ENCODE data around the gene LTBP1.

The LTBP1 gene

DNA sequence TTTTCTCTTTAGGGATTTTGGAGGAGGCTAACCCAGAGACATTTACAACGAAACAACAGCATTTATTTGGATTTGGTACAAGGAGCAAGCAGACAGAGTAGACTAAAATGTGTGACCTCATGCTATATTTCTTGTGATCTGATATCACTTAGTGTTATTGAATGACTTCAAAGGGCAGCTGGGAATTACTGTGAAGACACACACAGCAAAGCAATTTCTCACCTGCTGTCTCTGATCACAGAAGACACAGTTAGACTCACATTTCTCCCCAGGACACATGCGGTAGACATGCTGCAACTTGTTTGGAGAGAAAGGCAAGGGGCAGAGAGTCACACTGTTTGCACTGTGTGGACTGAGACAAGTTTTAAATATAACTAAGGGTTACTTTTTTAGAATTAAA is 67.5 kb downstream of the LTBP1 start:
- no peak for DNase-seq

DNA sequence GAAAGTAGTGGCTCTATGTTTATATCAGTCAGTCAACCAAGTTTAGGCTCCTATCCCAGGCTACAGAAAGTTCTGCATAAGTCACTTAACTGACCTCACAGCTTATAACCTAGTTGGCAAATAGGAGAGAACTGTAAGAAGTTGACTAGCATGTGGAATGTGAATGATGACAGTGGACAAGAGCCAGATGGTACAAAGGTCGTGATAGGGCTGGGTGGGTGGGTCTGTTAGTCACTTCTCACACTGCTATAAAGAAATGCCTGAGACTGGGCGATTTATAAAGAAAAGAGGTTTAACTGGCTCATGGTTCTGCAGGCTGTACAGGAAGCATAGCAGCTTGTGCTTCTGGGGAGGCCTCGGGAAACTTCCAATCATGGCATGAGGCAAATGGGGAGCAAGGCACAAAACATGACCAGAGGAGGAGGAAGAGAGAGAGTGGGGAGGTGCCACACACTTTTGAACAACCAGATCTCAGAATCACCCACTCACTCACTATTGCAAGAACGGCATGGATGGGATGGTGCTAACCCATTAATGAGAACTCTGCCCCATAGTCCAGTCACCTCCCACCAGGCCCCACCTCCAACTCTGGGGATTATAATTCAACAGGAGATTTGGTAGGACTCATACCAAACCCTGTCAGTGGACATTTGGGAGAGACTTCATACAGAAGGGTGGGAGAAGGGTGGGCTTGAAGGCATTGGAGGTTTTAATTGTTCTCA is 68.8 kb downstream of the LTBP1 start:
- no peak for DNase-seq

GRCh38 chr2:33018271-33018670 is 71.5 kb downstream of the LTBP1 start:
- DNase-seq, result no peak

GRCh38 chr2:33019796-33020195 is 73.0 kb downstream of the LTBP1 start:
- DNase-seq, result no peak

GRCh38 chr2:33020883-33021282 is 74.1 kb downstream of the LTBP1 start:
- DNase-seq, result no peak

DNA sequence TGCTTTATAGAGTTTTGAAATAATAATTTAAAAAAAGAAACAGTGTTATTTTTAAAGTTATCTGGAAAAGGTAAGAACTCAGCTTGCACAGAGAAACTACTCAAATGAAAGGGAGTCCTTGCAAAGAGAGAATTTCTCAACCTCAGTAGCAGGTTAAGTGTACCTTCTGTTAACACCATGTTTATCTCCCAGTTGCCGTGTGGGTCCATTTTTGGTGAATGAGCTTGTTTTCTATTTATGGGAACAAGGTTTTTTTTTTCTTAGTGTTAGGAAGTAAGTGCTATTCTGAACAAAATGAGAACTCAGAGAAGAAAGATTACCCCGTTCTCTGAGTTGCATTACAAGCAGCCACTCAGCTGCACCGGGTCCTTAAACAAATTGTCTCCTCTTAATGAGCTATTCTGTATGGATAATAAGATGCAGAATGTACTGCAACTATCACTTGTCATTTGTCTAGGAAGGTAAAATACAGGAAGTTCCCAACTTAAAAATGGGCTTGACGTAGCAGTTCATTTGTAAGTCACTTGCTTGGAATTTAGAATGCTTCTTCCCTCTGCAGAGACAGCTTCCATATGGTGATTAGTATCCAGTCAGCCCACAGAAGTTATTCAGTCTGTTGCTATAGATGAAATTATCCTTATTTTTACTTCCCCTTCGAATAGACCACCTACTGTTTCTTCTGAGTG is 74.9 kb downstream of the LTBP1 start:
- no peak for DNase-seq

DNA sequence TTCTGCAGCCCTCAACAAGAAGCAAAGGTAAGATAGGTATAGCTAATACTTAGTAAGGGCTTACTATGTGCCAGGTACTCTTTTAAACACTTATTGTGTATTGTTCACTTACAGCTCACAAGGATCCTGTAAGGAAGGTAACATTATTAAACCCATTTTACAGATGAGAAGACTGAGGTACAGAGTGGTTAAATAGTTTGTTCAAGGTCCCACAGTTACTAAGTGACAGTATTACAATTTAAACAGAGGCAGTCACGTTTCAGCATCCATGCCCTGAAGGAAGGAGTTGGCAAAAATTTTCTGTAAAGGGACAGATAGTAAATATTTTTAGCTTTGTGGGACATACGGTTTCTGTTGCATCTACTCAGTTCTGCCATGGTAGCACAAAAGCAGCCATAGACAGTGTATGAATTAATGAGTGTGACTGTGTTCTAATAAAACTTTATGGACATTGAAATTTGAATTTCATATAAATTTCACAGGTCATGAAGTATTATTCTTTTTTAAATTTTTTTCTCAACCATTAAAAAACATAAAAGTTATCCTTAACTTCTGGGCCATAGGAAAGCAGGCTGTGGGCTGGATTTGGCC is 75.7 kb downstream of the LTBP1 start:
- no peak for DNase-seq

DNA sequence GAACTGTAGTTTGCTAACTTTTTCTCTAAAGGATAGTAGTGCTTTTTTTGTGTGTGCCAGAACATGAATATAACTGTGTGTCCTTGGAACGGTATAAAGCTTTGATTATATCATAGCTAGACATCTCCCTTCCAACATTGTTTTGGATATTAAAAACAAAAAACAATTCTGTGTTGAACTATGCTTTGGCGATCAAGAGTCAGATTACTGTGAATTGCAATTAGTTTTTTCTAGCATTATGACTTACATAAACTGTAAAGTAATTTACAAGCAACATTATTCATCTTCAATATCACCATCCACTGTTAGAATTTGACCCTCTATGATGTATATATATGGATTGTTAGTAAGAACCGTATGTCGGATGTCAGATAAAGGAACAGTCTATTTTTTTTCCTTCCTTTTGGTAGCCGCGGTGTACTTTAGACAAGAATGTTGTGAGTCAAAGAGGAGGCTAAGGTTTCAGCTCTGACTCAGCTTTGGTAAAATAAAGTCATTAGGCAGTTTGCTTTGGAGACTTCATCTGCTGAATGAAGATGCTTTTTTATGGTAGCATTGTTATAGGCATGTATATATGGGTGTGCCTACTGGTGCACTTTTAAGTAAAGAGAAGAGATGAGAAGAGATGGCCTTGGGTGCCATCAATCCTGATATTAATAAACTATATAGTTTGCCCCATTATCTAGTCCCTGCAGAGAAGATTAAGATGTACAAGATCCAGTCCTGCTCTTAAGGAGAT is 76.4 kb downstream of the LTBP1 start:
- DNase-seq, result no peak

- DNase-seq, result no peak
These were observed 77.2 kb downstream of the LTBP1 start for GRCh38 chr2:33023728-33024500.

DNA sequence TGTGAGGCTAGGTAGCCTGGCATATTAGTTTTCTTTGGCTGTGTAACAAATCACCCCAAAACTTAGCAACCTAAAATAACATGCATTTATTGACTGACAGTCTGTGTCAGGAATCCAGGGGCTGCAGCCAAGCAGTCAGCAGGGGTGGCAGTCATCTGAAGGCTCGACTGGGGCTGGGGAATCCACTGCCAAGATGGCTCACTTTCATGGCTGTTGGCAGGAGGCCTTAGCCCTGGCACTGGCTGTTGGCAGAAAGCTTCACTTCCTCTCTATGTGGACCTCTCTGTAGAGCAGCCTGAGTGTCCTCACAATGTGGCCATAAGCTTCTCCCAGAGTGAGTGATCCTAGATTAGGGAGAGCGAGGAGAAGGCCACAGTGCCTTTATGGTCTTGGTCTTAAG is 78.0 kb downstream of the LTBP1 start:
- DNase-seq, result no peak

- no peak for DNase-seq
These were observed 82.7 kb downstream of the LTBP1 start for GRCh38 chr2:33029459-33029858.

DNA sequence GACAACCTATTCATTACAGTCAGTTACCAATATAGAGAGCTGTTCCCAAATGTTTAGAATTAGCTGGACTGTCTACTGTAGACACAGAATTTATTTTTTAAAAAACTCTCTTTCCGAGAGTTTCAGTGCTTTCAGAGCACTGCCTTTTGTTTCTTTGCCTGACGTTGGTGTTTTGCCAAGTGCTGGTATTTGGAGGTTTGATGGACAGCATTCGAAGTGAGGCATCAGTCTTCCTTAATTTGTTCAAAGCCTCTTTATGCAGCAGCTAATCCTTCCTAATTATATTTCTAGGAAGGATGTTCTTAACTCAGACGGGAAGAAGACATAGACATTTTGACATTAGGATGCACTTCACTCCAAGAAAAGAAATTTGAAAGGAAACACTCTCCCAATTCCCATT is 83.2 kb downstream of the LTBP1 start:
- no peak for DNase-seq

GRCh38 chr2:33030326-33030725 is 83.6 kb downstream of the LTBP1 start:
- DNase-seq, result no peak

GRCh38 chr2:33032245-33032644 is 85.5 kb downstream of the LTBP1 start:
- no peak for DNase-seq

GRCh38 chr2:33033606-33034081 is 86.9 kb downstream of the LTBP1 start:
- no peak for DNase-seq

DNA sequence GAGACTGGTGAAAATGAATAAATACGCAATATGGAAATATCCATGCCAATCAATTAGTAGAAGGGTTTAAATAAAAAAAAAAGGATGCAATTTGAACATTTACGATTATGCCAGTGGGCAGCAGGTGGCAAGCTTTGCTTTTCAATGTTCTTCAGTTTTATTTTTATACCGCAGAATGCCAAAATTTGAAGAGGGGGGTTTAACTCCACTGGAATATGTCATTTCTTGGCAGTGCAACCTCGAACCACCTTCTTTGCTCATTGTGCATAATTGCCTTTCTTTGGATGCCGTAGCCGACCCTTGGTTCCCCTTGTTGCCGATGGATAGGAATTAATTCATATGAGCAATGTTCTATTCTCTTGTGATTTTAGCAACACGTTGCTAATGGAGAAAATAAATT is 88.0 kb downstream of the LTBP1 start:
- DNase-seq, result no peak

GRCh38 chr2:33038230-33038629 is 91.5 kb downstream of the LTBP1 start:
- no peak for DNase-seq

- DNase-seq, result no peak
These were observed 92.0 kb downstream of the LTBP1 start for GRCh38 chr2:33038799-33039198.

DNA sequence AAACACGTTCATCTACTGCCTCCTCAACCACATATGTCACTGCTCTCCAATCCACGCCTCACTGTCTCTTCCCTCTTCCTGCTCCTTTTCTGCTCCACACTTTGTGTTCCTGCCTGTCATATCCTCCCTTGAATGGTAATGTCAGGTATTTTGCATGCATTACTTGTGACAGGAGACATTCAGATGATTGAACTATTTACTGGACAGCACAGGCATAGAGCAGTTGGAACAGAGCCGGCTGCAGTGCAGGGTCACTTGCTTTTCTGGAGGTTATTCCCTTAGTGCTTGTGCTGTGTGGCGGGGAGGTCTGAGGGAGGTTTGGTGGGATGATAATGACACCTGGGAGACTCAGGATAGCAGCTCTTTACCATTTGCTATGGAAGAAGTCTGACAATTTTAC is 93.8 kb downstream of the LTBP1 start:
- no peak for DNase-seq

GRCh38 chr2:33042265-33042664 is 95.5 kb downstream of the LTBP1 start:
- no peak for DNase-seq

DNA sequence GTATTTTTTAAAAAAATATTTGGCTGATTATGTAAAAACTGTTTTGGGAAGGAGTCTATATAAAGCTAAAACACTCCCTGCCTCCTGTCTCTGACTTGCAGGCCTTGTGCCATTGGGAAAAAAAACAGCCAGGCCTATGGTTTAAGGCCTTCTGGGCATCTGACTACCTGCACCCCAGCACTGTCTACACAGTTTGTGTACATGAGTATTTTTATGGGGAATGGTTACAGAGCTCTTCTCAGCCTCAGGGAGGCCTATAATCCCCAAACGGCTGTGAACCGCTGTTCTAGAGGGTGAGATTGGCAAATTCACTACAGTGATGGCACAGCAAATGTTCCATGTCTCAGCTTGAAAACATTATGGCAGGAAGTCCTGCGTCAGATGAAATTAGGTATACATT is 96.1 kb downstream of the LTBP1 start:
- DNase-seq, result no peak

GRCh38 chr2:33047939-33048338 is 101.2 kb downstream of the LTBP1 start:
- DNase-seq, result peak; percentile 23

Data from DMS79 (cell line).